Esophagus muscularis mucosa (tissue), 4 donors: ENCODE data around the gene HS1BP3. TPM values are rescaled to one million over a fixed set of nuclear protein-coding genes. Genes with fewer than 3 reads are reported as not detected.

Source experiments
- DNase-seq: peaks from one replicate; pipeline ENCODE4 v3.0.0-alpha.2; 2017; ENCODE audit errors: extremely low spot score
- H3K27ac ChIP-seq, 4 donors: fragments of 200-600 bp; sonication (generic); replicated peaks in 1 of 4; 1 replicate in 3 of 4; 2 replicates in 1 of 4; pipeline ENCODE4 v1.5.1; 2016 to 2019; ENCODE audit warnings: mild to moderate bottlenecking in 1 of 4
- H3K27me3 ChIP-seq, 4 donors: fragments of 200-600 bp; sonication (generic); one replicate each; pipeline versions ENCODE4 v1.5.1 to v1.6.0; 2016 to 2019
- H3K36me3 ChIP-seq, 4 donors: fragments of 200-600 bp; sonication (generic); one replicate each; pipeline ENCODE4 v1.5.1; 2016 to 2019
- H3K4me1 ChIP-seq, 4 donors: fragments of 200-600 bp; sonication (generic); one replicate each; pipeline ENCODE4 v1.5.1; 2016 to 2019
- H3K4me3 ChIP-seq, 4 donors: fragments of 200-600 bp; sonication (generic); 1 replicate in 2 of 4; 2 replicates in 2 of 4; pipeline ENCODE4 v1.5.1; 2016 to 2019; ENCODE audit warnings: mild to moderate bottlenecking in 4 of 4, moderate library complexity in 1 of 4
- H3K9me3 ChIP-seq, 4 donors: fragments of 200-600 bp; sonication (generic); 1 replicate in 3 of 4; 2 replicates in 1 of 4; pipeline ENCODE4 v1.5.1; 2016 to 2019
- EP300 ChIP-seq: sonication (generic); formaldehyde crosslinking; IDR thresholded peaks from one replicate; pipeline ENCODE4 v1.6.1; 2017; ENCODE audit warnings: antibody characterized with exemption
- POLR2A ChIP-seq: fragments of 450-650 bp; IDR thresholded peaks from one replicate; pipeline ENCODE4 v1.6.1; 2017; ENCODE audit warnings: antibody characterized with exemption, moderate library complexity, mild to moderate bottlenecking, low read depth
- POLR2AphosphoS5 ChIP-seq, 2 donors: sonication (generic); formaldehyde crosslinking; IDR thresholded peaks; one replicate each; pipeline ENCODE4 v1.6.1; 2017; ENCODE audit warnings: antibody characterized with exemption in 2 of 2
- WGBS: methylation state at CpG from one replicate; pipeline ENCODE4 v1.1.5; 2018; 5-methylcytosine and 5-hydroxymethylcytosine counted together
- intact Hi-C: fragments of 100-400 bp; cut with DNase I; formaldehyde crosslinking; loops from one replicate; pipeline ENCODE4 v1.15.1; 2023
- total RNA-seq, 4 donors: library from RNA; depleted of rRNA; stranded (reverse); fragments of >200 nt; gene quantifications; one replicate each; pipeline versions ENCODE4 v1.1.0 to v1.2.1, GENCODE V29; 2016
- TF ChIP-seq, protein P1 (sequence below), 3 experiments: fragments of 200-600 bp in 2 of 3; fragments of 450-650 bp in 1 of 3; sonication (generic) in 2 of 3; IDR thresholded peaks; one replicate each; pipeline ENCODE4 v1.5.1; 2017 to 2019; ENCODE audit warnings: antibody characterized with exemption in 3 of 3, mild to moderate bottlenecking in 2 of 3, moderate library complexity in 1 of 3

Gene HS1BP3
- total RNA-seq, 4 donors from 2014 or later: 42.6 to 95.6 (median 60.0) TPM

DNA sequence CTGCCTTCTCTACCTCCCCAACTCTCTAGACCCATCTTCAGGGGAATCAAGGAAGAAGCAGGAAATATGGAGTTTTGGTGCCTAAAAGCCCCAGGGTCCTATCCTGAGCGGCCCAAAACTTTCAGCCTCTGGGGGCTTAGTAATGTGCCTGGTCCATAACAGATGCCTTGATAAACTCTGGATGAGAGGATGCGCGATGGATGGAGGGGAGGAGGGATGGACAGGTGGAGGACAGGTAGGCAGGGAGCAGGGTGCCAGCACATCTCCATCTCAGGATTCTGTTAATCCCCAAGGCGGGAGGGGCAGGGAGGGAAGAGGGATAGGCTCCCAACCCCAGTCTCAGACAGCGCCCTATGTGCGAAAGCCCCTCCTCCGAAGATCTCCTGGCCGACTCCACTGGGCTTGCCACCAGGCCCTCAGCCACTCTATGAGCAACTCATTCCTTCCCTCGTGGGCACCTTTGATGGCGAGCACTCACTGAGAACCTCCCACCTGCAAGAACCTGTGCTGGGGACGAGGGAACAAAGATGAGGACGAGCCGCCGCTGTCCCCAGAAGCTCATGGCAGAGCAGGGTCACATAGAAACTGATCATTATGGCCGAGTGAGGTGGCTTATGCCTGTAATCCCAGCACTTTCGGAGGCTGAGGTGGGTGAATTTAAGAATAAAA, 23.1 kb downstream of the HS1BP3 start:
- H3K27me3 ChIP-seq: no peaks in the 10 kb centered on the region
- peak overlapping the region in 3 of 4 donors; percentile 18 to 99 (median 96) for H3K27ac ChIP-seq
- WGBS: 86% methylated on average over 16 of the region's 16 CpGs
- no peak for DNase-seq
- H3K9me3 ChIP-seq: no peaks in the 10 kb centered on the region
- no peak overlapping the region for H3K4me3 ChIP-seq
- peaks cover 51 to 84% (median 72%) of the 10 kb centered on the region in 4 donors for H3K4me1 ChIP-seq
- no peak for TF ChIP-seq POLR2AphosphoS5 (IDR thresholded peaks at IDR 0.05)
- TF ChIP-seq, protein P1, sequence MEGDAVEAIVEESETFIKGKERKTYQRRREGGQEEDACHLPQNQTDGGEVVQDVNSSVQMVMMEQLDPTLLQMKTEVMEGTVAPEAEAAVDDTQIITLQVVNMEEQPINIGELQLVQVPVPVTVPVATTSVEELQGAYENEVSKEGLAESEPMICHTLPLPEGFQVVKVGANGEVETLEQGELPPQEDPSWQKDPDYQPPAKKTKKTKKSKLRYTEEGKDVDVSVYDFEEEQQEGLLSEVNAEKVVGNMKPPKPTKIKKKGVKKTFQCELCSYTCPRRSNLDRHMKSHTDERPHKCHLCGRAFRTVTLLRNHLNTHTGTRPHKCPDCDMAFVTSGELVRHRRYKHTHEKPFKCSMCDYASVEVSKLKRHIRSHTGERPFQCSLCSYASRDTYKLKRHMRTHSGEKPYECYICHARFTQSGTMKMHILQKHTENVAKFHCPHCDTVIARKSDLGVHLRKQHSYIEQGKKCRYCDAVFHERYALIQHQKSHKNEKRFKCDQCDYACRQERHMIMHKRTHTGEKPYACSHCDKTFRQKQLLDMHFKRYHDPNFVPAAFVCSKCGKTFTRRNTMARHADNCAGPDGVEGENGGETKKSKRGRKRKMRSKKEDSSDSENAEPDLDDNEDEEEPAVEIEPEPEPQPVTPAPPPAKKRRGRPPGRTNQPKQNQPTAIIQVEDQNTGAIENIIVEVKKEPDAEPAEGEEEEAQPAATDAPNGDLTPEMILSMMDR (IDR thresholded peaks at IDR 0.05): no peak
- no peak for TF ChIP-seq POLR2A
- TF ChIP-seq EP300: no peak
- H3K36me3 ChIP-seq: peaks cover 17 to 41% (median 28%) of the 10 kb centered on the region in 4 donors
- intact Hi-C loops: no loop called here

DNA sequence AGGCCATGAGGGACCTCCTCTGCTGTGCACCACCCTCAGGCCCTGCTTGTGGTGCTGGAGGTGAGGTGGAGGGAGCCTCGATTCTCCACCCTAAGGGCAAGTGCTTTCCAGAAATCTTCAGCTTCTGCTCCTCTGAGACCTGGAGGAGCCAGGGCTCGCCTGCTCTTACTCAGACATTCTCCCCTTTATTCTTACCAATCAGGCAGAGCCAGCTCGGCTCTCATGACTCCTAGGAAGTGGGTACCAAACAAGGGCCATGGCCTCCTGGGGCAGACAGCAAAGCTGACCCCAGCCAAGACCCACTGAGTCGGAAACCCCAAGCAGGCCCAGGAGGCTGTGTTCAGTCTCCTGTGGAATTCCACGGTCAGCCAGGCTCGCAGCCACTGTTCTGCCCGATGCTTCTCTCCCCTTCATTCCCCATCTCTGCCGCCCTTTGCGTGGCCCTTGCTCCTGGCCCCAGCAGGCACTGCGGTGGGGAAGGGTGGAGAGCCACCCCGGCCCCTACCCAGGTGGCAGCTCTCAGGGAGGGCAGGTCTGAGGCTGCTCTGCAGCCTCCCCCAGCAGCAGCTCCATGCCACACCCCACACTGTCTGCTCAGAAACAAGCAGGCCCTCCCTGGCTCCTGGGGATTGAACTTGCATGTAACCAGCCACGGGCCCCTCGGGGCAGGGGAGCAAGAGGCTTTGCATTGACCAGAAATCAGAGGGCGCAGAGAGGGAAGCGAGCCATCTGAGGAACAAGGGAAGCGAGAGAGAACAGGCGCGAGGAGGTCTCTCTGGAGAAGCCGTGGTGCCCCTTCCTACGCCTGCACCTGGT, 24.0 kb downstream of the HS1BP3 start:
- WGBS: 90% methylated on average over 20 of the region's 20 CpGs
- TF ChIP-seq POLR2AphosphoS5 (IDR thresholded peaks at IDR 0.05) (no peak), EP300 (no peak), POLR2A (no peak)
- TF ChIP-seq, protein P1 (IDR thresholded peaks at IDR 0.05): no peak
- H3K4me3 ChIP-seq: no peak overlapping the region
- H3K9me3 ChIP-seq: no peaks in the 10 kb centered on the region
- peaks cover 27 to 43% (median 36%) of the 10 kb centered on the region in 4 donors for H3K36me3 ChIP-seq
- intact Hi-C loops: no loop called here
- peaks cover 58 to 88% (median 68%) of the 10 kb centered on the region in 4 donors for H3K4me1 ChIP-seq
- DNase-seq: no peak
- H3K27ac ChIP-seq: peak overlapping the region; percentile 51 to 99 (median 96)
- H3K27me3 ChIP-seq: no peaks in the 10 kb centered on the region

GRCh38 chr2:20626392-20626697, 24.6 kb downstream of the HS1BP3 start:
- Histone ChIP-seq H3K27me3 (no peaks in the 10 kb centered on the region), H3K4me1 (peaks cover 62 to 88% (median 69%) of the 10 kb centered on the region in 4 donors), H3K36me3 (peaks cover 32 to 49% (median 42%) of the 10 kb centered on the region in 4 donors), H3K4me3 (no peak overlapping the region), H3K27ac (peak overlapping the region; percentile 51 to 99 (median 96)), H3K9me3 (no peaks in the 10 kb centered on the region)
- no peak for DNase-seq
- 100% methylated on average over 1 of the region's 2 CpGs for WGBS
- intact Hi-C loops: no loop called here
- no peak for TF ChIP-seq EP300
- TF ChIP-seq POLR2A: no peak
- TF ChIP-seq, protein P1 (IDR thresholded peaks at IDR 0.05): no peak
- TF ChIP-seq POLR2AphosphoS5 (IDR thresholded peaks at IDR 0.05): no peak

GRCh38 chr2:20625491-20626391, 25.2 kb downstream of the HS1BP3 start:
- Histone ChIP-seq H3K9me3 (no peaks in the 10 kb centered on the region), H3K36me3 (peaks cover 33 to 55% (median 48%) of the 10 kb centered on the region in 4 donors), H3K4me3 (no peak overlapping the region), H3K27me3 (no peaks in the 10 kb centered on the region), H3K4me1 (peaks cover 62 to 89% (median 71%) of the 10 kb centered on the region in 4 donors), H3K27ac (peak overlapping the region; percentile 51 to 99 (median 96))
- 89% methylated on average over 19 of the region's 19 CpGs for WGBS
- no peak for TF ChIP-seq POLR2A
- peak; percentile 11 to 34 for TF ChIP-seq POLR2AphosphoS5 (IDR thresholded peaks at IDR 0.05)
- TF ChIP-seq, protein P1 (IDR thresholded peaks at IDR 0.05): peak in 2 of 3 experiments; percentile 4 to 18
- TF ChIP-seq EP300: no peak
- intact Hi-C loops: no loop called here
- no peak for DNase-seq
